HepG2 (cell line): ENCODE results near the gene ZC3H4.

Source experiments
- CTCF ChIP-seq: sonication (generic); formaldehyde crosslinking; IDR thresholded peaks from 2 replicates; pipeline ENCODE4 v1.5.0; 2020; ENCODE audit warnings: mild to moderate bottlenecking, missing genetic modification reagents, moderate library complexity
- SMC3 ChIP-seq: IDR thresholded peaks from 2 replicates; pipeline ENCODE4 v1.6.1; 2011; ENCODE audit warnings: low read length, improper control_type of control experiment
- TF ChIP-seq, protein P1 (sequence below): sonication (generic); formaldehyde crosslinking; conservative IDR thresholded peaks from 2 replicates; pipeline ENCODE4 v1.8.0; 2022; ENCODE audit warnings: low read depth, missing genetic modification reagents

GRCh38 chr19:47045867-47046470 lies 67.6 kb downstream of the ZC3H4 start:
- TF ChIP-seq CTCF (CRISPR knock-in tag) (no peak), SMC3 (no peak)
- TF ChIP-seq, protein P1, sequence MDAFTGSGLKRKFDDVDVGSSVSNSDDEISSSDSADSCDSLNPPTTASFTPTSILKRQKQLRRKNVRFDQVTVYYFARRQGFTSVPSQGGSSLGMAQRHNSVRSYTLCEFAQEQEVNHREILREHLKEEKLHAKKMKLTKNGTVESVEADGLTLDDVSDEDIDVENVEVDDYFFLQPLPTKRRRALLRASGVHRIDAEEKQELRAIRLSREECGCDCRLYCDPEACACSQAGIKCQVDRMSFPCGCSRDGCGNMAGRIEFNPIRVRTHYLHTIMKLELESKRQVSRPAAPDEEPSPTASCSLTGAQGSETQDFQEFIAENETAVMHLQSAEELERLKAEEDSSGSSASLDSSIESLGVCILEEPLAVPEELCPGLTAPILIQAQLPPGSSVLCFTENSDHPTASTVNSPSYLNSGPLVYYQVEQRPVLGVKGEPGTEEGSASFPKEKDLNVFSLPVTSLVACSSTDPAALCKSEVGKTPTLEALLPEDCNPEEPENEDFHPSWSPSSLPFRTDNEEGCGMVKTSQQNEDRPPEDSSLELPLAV (CRISPR knock-in tag): no peak
